Measurements from ENCODE around the gene CXCL16.
"Not testable (repeated sequence)": the region's sequence is repeated elsewhere in the genome, so short reads cannot be mapped to it uniquely, and the experiment has no call there.

Gene CXCL16

DNA sequence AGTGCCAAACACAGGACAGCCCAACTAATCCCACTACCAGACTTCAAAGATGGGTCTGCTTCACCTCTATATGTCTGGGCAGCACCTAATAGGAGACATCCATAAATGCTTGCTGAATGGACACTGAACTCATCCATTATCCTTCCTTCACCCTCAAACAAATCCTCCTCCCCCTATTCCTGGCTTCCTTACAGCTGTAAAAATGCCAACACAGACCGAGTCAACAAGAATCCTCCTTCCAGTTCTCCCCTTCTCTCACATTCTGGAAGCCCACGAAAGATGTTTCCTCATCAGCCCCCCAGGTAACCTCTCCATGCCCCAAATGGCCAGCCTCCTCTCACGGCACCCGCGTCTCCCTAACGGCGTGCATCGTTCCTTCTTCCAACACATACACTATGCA, 48.0 kb downstream of the CXCL16 start:
- DNase-seq: no peak

DNA sequence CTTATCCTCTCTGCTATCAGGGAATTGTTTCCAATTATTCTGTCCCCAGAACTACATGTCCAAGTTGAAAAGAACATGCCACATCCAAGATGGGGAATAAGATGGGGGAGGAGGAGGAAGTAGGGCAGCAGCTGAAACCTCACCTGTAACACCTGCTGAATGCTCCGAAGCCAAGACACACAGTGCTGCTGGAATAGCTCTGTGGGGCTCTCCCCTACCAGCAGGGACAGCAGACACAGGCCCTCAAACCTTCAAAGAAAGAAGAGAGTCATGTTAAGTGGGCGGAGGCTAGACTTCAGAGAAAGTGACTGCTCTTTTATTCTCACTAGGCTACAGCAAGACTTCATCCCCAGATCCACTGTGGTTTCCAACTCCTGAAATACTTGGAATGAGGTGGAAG, 49.0 kb downstream of the CXCL16 start:
- DNase-seq: no peak

DNA sequence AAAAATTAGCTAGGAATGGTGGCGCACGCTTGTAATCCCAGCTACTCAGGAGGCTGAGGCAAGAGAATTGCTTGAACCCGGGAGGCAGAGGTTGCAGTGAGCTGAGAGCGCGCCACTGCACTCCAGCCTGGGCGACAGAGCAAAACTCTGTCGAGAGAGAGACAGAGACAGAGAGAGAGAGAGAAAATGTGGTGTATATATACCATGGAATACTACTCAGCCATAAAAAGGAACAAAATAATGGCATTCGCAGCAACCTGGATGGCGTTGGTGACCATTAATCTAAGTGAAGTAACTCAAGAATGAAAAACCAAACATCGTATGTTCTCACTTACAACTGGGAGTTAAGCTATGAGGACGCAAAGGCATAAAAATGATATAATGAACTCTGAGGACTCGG, 49.9 kb downstream of the CXCL16 start:
- DNase-seq: not testable (repeated sequence)

- not testable (repeated sequence) for DNase-seq
Observed at GRCh38 chr17:4683739-4684138, 56.0 kb downstream of the CXCL16 start.

Data from activated T-cell treated with anti-CD3 and anti-CD28 coated beads, Interleukin-2, amount 50 U/mL, for 1 hour (primary cell).